ES-I3 (cell line): ENCODE measurements around the gene TNPO2.
A peak's percentile ranks its signal among the peaks of the same experiment; 100 is the strongest.
"Not testable (repeated sequence)": the region's sequence is repeated elsewhere in the genome, so short reads cannot be mapped to it uniquely, and the experiment has no call there.

Experiments used
- H3K36me3 ChIP-seq: 2 replicates; pipeline ENCODE4 v1.6.1; 2013; ENCODE audit warnings: mild to moderate bottlenecking, low read length, control low read depth, moderate library complexity; ENCODE audit not compliant: insufficient read depth
- H3K4me1 ChIP-seq: 2 replicates; pipeline ENCODE4 v1.6.1; 2013; ENCODE audit warnings: mild to moderate bottlenecking, control low read depth, low read length; ENCODE audit not compliant: insufficient read depth
- H3K9ac ChIP-seq: 2 replicates; pipeline ENCODE4 v1.6.1; 2013; ENCODE audit warnings: low read depth, mild to moderate bottlenecking, low read length, moderate library complexity
- H3K9me3 ChIP-seq: 2 replicates; pipeline ENCODE4 v1.6.1; 2013; ENCODE audit warnings: mild to moderate bottlenecking, low read length, moderate library complexity; ENCODE audit not compliant: control insufficient read depth, insufficient read depth

The TNPO2 gene

DNA sequence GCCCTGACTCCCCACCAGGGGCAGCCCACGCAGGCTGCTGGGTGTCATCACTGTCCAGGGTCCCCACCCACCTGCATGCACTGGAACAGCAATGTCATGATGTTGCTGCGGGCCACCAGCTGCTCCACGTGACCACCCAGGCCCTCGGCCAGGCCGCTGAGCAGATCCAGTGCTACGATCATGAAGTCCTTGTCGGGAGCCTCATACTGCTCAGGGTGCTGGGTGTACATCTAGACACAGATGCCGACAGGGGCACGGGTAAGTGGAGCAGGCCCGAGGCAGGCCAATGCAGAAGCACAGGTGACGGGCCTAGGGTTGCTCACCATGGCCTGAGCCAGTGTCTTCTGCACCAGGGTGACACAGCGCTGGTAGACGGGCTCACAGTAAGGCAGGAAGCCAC lies 18.6 kb downstream of the TNPO2 start:
- H3K36me3 ChIP-seq, result peaks cover 12% of the 10 kb centered on the region

DNA sequence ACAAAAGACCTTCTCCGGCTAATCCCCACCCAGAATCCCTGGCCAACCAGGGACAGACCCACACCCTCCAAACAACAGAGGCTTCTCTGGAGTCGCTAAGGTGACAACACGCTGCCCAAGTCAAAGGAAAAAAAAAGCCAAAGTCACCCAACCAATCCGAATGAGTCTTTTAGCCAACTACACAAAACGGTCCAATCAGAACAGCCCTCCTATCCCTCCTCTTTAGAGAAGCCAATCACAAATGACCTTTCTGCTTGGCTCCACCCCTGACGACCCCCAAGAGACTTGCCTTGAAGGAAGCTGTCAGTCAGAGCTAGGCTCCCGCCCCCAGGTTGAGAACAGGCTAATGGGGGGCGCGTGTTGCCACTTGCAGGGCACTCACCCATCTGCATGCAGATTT lies 20.7 kb downstream of the TNPO2 start:
- H3K9ac ChIP-seq, result no peak overlapping the region
- H3K9me3 ChIP-seq, result no peaks in the 10 kb centered on the region
- H3K36me3 ChIP-seq, result peaks cover 12% of the 10 kb centered on the region
- no peaks in the 10 kb centered on the region for H3K4me1 ChIP-seq

More for the DNA sequence above, 18.6 kb downstream of the TNPO2 start:
- Histone ChIP-seq H3K9ac (no peak overlapping the region), H3K4me1 (no peaks in the 10 kb centered on the region), H3K9me3 (no peaks in the 10 kb centered on the region)

DNA sequence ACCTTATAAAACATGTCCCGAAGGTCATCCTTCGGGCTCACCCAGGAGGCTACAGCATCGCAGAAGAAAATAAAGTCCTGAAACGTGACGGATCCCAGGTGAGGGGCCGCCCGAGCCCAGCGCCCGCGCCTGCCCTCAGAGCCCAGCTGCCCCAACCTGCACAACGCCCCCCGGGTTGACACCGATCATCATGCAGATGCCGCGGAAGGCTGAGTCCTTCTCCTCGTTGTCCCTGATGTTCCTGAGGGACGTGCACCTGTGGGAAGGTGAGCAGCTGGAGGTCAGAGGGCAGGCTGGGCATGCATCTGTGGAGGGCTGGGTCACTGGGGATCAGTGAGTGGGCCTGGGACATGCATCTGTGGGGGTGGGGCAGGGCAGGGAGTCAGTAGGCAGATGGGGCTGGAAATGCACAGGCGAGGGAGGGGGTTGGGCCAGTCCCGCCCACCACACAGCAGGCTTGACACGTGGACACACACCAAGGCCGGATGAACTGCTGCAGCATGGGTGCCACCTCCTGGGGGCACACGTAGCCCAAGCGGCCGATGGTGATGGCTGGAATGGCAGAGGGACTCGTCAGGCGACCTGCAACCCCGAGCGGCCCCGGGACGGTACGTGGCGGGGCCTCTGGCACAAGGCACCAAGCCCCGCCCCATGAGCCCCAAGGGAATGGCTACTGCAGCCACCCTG lies 22.0 kb downstream of the TNPO2 start:
- no peaks in the 10 kb centered on the region for H3K4me1 ChIP-seq
- no peaks in the 10 kb centered on the region for H3K9me3 ChIP-seq
- H3K9ac ChIP-seq, result no peak overlapping the region
- peaks cover 12% of the 10 kb centered on the region for H3K36me3 ChIP-seq

DNA sequence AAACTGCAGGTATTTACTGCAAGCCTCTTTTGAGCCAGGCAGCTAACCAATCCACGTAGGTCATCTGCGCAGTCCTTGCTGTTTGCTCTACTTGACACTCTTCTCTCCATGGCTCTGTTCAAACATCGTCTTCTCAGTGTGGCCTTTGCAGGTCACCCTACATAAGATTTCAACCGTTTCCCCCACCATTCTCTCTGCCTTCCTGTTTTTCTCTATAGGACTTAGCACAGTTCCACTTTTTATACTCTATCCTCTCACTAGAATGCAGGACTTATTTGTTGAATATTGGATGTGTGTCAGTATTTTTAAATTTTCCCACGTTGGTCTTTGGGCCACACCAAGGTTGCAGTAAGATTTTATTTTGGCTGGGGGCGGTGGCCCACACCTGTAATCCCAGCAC lies 25.6 kb downstream of the TNPO2 start:
- Histone ChIP-seq H3K4me1 (no peaks in the 10 kb centered on the region), H3K36me3 (peaks cover 10% of the 10 kb centered on the region; the same call in 1 of the 2 replicates), H3K9me3 (no peaks in the 10 kb centered on the region), H3K9ac (no peak overlapping the region)

DNA sequence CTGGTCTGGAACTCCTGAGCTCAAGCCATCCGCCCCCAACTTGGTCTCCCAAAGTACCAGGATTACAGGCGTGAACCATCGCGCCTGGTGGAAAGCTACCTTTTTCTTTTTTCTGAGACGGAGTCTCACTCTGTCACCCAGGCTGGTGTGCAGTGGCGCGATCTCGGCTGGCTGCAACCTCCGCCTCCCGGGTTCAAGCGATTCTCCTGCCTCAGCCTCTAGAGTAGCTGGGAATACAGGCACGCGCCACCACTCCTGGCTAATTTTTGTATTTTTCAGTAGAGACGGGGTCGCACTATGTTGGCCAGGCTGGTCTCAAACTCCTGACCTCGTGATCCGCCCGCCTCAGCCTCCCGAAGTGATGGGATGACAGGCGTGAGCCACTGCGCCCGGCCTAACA lies 26.3 kb downstream of the TNPO2 start:
- not testable (repeated sequence) for H3K36me3 ChIP-seq, H3K4me1 ChIP-seq, H3K9ac ChIP-seq, H3K9me3 ChIP-seq

DNA sequence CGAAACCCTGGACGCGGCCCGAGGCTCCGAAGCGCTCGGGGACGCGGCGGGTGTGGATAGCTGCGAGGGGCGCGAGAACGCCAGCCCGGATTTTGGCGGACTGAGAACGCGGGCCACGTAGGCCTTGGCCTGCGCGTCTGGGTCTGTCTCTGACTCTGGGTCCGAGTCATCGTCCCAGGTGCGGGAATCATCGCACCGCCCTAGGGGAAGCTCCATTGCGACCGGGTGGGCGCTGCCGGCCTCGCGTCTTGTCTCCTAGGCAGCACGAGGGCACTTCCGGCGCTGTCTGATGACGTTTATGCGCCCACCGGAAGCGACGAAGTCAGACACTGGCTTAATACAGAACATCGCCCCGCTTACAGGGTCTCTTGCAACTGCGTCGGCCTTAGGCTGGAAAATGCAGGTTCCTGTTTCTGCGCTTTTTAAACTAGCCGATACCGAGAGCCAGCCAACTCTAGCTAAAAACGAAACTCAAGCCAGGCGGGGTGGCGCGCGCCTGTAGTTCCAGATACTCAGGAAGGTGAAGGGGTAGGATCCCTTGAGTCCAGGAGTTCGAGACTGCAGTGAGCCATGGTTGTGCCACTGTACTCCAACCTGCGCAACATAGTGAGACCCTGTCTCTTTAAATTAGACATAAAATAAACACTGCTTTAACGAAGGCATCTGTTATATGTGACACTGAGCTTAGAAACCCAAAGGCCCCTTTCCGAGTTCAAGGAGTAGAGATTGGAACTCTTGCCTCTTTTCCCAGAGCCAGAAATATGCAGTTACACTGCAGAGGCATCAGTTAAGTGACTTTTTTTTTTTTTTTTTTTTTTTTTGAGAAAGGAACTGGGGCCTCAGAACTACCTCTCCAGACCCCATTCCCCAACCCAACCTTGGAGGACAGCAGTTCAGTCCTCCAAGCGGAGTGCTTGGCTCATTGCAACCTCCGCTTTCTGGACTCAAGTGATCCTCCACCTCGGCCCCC lies 27.1 kb downstream of the TNPO2 start, which contains the start of gene FBXW9:
Gene FBXW9 (minus strand): TSS at position 266 of the 970 bp plus-strand sequence. CDS start 50 bp downstream, at position 216.
- Histone ChIP-seq H3K9ac (peak within 1 kb of the TSS; percentile 95), H3K9me3 (no peaks in the 10 kb centered on the region), H3K4me1 (no peaks in the 10 kb centered on the region), H3K36me3 (0 out of 2 replicates have a peak, but pooled peaks cover 5% of the 10 kb centered on the region)

DNA sequence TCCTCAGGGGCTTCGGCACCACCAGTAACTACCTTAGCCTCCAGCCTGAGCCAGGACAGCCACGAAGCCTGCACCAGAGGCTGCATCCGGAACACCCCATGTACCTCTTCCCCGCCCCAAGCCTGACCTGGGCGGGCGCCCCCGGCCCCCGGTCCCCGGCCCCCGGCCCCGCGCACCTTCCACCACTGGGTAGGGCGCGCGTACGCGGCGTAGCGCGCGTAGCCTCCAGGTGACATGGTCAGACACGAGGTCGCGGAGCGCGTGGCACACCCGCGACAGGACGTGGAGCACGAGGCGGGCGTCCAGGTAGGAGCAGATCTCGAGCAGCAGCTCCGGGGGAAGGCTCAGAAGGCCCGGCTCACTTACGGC lies 27.8 kb downstream of the TNPO2 start:
- no peaks in the 10 kb centered on the region for H3K4me1 ChIP-seq
- peak overlapping the region; percentile 95 for H3K9ac ChIP-seq
- H3K36me3 ChIP-seq, result 0 out of 2 replicates have a peak, but pooled peaks cover 5% of the 10 kb centered on the region
- H3K9me3 ChIP-seq, result no peaks in the 10 kb centered on the region

DNA sequence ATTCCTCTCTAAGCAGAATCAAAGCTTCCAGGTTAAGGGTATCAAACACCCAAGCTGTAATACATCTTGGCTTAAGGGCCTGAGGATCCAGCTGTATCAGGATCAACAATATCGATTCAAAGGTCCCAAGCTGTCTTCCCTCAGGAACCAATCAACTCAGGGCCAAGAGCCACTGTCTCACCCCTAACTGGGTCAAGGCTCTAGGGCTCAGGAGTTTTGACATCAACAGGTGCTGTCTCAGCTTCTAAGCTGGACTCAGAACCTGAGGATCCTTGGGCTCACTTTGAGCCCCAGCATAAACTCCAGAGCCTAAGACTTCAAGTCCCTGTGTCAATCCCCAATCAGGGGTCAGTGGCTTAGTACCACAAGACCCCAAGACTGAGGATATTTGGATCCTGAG lies 28.2 kb downstream of the TNPO2 start:
- Histone ChIP-seq H3K36me3 (0 out of 2 replicates have a peak, but pooled peaks cover 5% of the 10 kb centered on the region), H3K9me3 (no peaks in the 10 kb centered on the region), H3K9ac (peak overlapping the region; percentile 95; the same call in 1 of the 2 replicates), H3K4me1 (no peaks in the 10 kb centered on the region)

DNA sequence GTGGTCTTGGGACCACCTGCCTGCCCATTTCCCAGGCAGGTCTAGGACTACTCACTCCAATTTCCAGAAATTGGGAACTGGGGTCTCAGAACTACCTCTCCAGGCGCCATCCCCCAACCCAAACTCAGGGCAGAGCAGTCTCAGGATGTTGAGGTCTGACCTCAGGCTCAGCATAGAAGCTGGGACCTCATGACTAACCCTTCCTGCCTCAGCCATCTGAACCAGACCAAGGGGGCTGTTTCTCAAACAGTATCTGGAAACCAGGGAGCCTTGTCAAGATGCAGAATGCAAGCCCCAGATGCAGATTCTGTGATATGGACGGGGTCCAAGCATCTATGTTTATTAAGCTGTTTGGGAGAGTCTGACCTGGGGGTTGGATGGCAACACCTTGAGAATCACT lies 28.6 kb downstream of the TNPO2 start:
- H3K9me3 ChIP-seq, result no peaks in the 10 kb centered on the region
- 0 out of 2 replicates have a peak, but pooled peaks cover 5% of the 10 kb centered on the region for H3K36me3 ChIP-seq
- no peak overlapping the region for H3K9ac ChIP-seq

DNA sequence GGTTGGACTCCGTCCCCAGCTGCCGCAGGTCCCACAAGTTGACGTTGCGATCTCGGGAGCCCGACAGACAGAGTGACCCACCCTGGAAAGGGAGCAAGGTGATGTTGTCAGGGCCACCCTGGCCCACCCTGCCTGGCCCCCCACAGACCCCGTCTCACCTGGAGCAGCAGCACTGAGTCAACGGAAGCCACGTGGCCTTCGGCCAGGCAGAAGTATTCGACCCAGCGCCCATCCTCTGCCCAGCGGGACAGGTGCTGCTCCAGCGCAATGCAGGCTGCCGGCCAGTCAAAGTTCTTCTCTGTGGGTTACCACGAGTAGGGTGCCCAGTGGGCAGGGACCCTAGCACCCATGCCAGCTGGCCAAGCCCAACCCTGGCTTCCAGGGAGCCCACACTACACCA lies 29.1 kb downstream of the TNPO2 start:
- Histone ChIP-seq H3K4me1 (no peaks in the 10 kb centered on the region), H3K9me3 (no peaks in the 10 kb centered on the region), H3K36me3 (0 out of 2 replicates have a peak, but pooled peaks cover 3% of the 10 kb centered on the region), H3K9ac (no peak overlapping the region)

More for the DNA sequence above, 28.6 kb downstream of the TNPO2 start:
- H3K4me1 ChIP-seq, result no peaks in the 10 kb centered on the region

DNA sequence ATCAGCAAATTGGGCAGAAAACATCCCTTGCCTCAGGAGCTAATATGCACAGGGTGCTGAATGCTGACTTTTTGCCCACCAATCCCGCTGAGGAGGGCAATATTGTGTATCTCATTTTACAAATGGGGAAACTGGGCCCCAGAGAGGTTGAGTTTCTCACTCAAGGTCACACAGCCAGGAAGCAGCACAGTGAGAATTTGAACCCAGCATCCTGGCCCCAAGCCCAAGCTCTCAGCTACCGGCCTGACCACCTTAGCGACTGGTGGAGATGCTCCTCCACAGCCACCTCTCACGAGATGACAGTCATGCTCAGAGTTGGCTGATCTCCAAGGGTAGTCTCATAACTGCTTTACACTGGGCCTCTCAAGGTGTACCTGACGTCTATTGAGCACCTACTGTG lies 30.8 kb downstream of the TNPO2 start:
- H3K9me3 ChIP-seq, result no peaks in the 10 kb centered on the region
- H3K9ac ChIP-seq, result no peak overlapping the region
- H3K4me1 ChIP-seq, result no peaks in the 10 kb centered on the region
- no peaks in the 10 kb centered on the region for H3K36me3 ChIP-seq

DNA sequence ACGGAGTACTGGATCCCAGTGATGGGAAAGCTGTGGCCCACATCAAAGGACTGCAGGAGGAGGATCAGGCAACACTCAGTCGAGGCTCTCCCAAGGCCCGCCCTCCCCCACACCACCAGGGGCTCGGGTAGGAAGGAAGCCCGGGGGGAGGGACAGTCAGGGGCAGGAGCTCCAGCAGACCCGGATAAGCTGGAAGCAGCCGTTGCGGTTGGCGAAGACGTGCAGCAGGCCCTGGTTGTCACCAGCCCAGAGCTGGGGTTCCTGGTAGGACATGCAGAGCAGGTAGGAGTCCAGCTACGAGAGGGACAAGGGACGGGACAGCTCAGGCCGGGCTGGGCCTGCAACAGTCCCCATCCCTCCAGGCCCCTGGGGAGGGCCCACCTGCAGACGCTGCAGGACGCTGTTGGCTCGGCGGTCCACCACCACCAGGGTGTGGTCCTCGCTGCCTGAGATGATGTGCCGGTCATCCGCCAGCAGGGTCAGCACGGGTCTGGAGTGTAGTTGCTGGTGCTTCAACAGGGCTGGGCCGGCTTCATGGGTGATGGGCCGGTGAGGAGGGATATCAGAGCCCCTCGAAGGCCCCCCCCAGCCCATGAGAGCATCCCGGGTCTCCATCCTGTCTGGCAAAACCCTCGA lies 34.0 kb downstream of the TNPO2 start:
- H3K36me3 ChIP-seq, result no peaks in the 10 kb centered on the region
- H3K9me3 ChIP-seq, result no peaks in the 10 kb centered on the region
- H3K4me1 ChIP-seq, result no peaks in the 10 kb centered on the region
- H3K9ac ChIP-seq, result no peak overlapping the region

DNA sequence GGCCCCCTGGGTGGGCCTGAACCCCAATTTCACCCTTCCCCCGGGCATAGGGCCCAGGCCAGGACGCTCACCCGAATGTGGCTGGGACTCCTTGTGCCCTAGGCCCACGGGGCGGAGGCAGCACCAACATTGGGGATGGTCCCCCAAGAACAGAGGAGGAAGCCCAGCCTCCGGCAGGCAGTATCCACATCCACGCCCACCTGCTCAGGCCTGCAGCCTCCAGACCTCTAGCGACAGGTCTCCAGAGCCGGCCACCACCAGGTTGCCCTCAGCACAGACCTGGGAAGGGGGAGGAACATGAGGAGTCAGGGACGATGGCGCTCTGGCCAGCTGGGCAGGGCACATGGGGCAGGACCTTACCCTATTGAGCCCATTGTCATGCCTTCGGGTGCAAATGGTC lies 34.7 kb downstream of the TNPO2 start:
- H3K9ac ChIP-seq, result no peak overlapping the region
- H3K9me3 ChIP-seq, result no peaks in the 10 kb centered on the region
- H3K4me1 ChIP-seq, result no peaks in the 10 kb centered on the region

DNA sequence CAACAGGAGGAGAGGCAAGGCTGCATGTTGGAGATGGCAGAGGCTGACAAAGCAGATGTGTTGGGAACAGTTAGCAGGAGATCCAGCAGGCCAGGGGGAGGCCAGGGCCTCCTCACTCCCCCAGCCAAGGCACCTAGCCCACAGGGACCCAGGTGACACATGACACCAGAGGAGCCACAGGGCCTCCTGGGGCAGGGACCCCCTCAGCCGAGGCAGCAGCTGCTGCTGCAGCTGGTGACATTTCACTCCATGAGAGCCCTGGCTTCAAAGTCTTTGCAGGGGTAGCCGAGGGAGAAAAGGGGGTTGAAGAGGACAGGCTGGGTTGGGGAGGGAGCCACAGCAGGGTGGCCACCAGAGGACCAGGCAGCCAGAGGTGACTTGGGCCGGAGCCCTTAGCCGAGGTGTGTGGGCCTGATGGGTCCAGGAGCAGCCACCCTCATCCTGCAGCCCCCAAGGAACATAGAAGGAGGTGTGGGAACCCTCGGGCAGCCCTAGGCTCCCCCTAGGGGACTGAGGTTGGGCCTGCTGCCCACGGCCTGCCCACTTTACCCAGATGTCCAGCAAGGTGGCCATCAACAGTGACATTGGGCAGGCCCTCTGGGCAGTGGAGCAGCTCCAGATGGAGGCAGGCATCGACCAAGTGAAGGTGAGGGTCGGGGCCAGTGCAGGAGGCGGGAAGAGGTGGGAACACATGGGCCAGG lies 36.1 kb downstream of the TNPO2 start, which contains the start of gene GNG14:
Gene GNG14 (plus strand): TSS at position 503 of the 701 bp plus-strand sequence. CDS start 51 bp downstream, at position 554.
- Histone ChIP-seq H3K9me3 (no peaks in the 10 kb centered on the region), H3K36me3 (no peaks in the 10 kb centered on the region), H3K9ac (no peak within 1 kb of the TSS), H3K4me1 (no peaks in the 10 kb centered on the region)

More for the DNA sequence above, 34.7 kb downstream of the TNPO2 start:
- no peaks in the 10 kb centered on the region for H3K36me3 ChIP-seq
